ENCODE measurements around the gene SLITRK5. TPM values are rescaled to one million over a fixed set of nuclear protein-coding genes. Genes with fewer than 3 reads are reported as not detected.

The SLITRK5 gene
- total and polyA plus RNA-seq, 2 donors from 2014 or later, result 0.09 TPM; not detected in 1

- no peak overlapping the region for H3K4me3 ChIP-seq (ENCODE audit: low read length in 3 of 3)
- FAIRE-seq (no peak), DNase-seq (peak in 1 of 5 donors; percentile 37)
- H3K9me3 ChIP-seq (ENCODE audit: control insufficient read depth in 2 of 3, insufficient read depth in 1 of 3, low read length in 3 of 3), result peaks cover 0 to 3% (median 2%) of the 10 kb centered on the region in 3 donors
- H3K27me3 ChIP-seq (ENCODE audit: control insufficient read depth, insufficient read depth, low read length), result peaks cover 30% of the 10 kb centered on the region
- peaks cover 0 to 6% (median 0%) of the 10 kb centered on the region in 3 donors for H3K4me1 ChIP-seq (ENCODE audit: control insufficient read depth in 2 of 3, insufficient read depth in 2 of 3, low read depth in 1 of 3, low read length in 3 of 3)
- H3K27ac ChIP-seq (ENCODE audit: low read depth in 2 of 2, low read length in 2 of 2), result no peak overlapping the region
- no peaks in the 10 kb centered on the region for H3K36me3 ChIP-seq (ENCODE audit: control insufficient read depth in 2 of 3, insufficient read depth in 3 of 3, low read length in 3 of 3)
- no peak overlapping the region for H3K9ac ChIP-seq (ENCODE audit: low read length in 3 of 3)
- intact Hi-C loops (cut with DNase I), result no loop called here
- no peak for TF ChIP-seq CTCF (IDR thresholded peaks at IDR 0.05; ENCODE audit: borderline replicate concordance, extremely low read depth, insufficient read depth)
Measured at GRCh38 chr13:87676254-87677042, 5.3 kb downstream of the SLITRK5 start.

GRCh38 chr13:87677043-87677495 lies 5.9 kb downstream of the SLITRK5 start:
- H3K9me3 ChIP-seq (ENCODE audit: control insufficient read depth in 2 of 3, insufficient read depth in 1 of 3, low read length in 3 of 3), result peaks cover 0 to 3% (median 2%) of the 10 kb centered on the region in 3 donors
- peaks cover 30% of the 10 kb centered on the region for H3K27me3 ChIP-seq (ENCODE audit: control insufficient read depth, insufficient read depth, low read length)
- intact Hi-C loops (cut with DNase I), result no loop called here
- no peak for TF ChIP-seq CTCF (IDR thresholded peaks at IDR 0.05; ENCODE audit: borderline replicate concordance, extremely low read depth, insufficient read depth)
- no peak overlapping the region for H3K27ac ChIP-seq (ENCODE audit: low read depth in 2 of 2, low read length in 2 of 2)
- DNase-seq (peak in 2 of 5 donors; percentile 1 to 53), FAIRE-seq (no peak)
- H3K9ac ChIP-seq (ENCODE audit: low read length in 3 of 3), result no peak overlapping the region
- no peaks in the 10 kb centered on the region for H3K36me3 ChIP-seq (ENCODE audit: control insufficient read depth in 2 of 3, insufficient read depth in 3 of 3, low read length in 3 of 3)
- peak overlapping the region in 1 of 3 donors; percentile 51 for H3K4me3 ChIP-seq (ENCODE audit: low read length in 3 of 3)
- H3K4me1 ChIP-seq (ENCODE audit: control insufficient read depth in 2 of 3, insufficient read depth in 2 of 3, low read depth in 1 of 3, low read length in 3 of 3), result peaks cover 0 to 2% (median 0%) of the 10 kb centered on the region in 3 donors

GRCh38 chr13:87677496-87678371 lies 6.6 kb downstream of the SLITRK5 start:
- peaks cover 0 to 3% (median 2%) of the 10 kb centered on the region in 3 donors for H3K9me3 ChIP-seq (ENCODE audit: control insufficient read depth in 2 of 3, insufficient read depth in 1 of 3, low read length in 3 of 3)
- H3K36me3 ChIP-seq (ENCODE audit: control insufficient read depth in 2 of 3, insufficient read depth in 3 of 3, low read length in 3 of 3), result no peaks in the 10 kb centered on the region
- TF ChIP-seq CTCF (IDR thresholded peaks at IDR 0.05; ENCODE audit: borderline replicate concordance, extremely low read depth, insufficient read depth), result no peak
- H3K4me1 ChIP-seq (ENCODE audit: control insufficient read depth in 2 of 3, insufficient read depth in 2 of 3, low read depth in 1 of 3, low read length in 3 of 3), result peaks cover 0 to 2% (median 0%) of the 10 kb centered on the region in 3 donors
- H3K9ac ChIP-seq (ENCODE audit: low read length in 3 of 3), result peak overlapping the region in 1 of 3 donors; percentile 38
- peak overlapping the region; percentile 39 to 51 (median 40) for H3K4me3 ChIP-seq (ENCODE audit: low read length in 3 of 3)
- peaks cover 30% of the 10 kb centered on the region for H3K27me3 ChIP-seq (ENCODE audit: control insufficient read depth, insufficient read depth, low read length)
- no peak overlapping the region for H3K27ac ChIP-seq (ENCODE audit: low read depth in 2 of 2, low read length in 2 of 2)
- FAIRE-seq (no peak), DNase-seq (peak; percentile 59 to 76 (median 64))
- intact Hi-C loops (cut with DNase I), result no loop called here

All from kidney (tissue), 14 donors.